Measurements from ENCODE around the gene HOXC11.

DNA sequence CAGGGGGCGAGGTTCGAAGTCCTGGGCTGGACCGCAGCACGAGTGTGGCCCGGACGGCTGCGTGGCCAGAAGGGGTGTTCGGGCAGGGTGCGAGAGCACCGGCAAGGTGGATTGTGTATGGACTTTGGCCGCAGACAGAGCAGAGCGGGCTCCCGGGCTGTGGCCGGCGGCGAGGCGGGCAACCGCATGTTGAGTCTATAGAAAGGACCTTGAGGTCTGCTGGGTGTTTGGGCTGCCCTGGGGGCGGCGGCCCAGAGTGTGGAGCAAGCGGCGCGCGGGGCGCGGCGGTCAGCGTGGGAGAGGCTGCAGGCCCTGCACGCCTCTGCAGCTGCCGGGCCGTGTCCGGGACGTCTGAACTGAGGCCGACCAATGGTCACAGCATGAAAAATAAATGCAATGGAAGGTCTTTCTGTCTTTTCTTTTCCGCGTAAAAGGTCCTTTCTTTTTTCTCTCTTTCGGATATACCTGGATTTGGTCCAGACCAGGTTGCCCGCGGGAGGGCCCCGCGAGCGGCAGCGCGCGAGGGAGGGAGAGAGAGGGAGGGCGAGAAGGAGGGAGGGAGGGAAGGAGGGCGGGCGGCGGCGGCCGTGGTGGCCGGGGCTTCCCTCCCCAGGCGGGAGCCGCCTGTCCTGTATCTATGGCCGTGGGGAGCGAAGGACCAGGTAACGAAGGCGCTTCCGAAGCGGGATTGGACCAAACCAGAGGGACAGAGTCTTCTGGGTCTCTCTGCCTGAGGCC lies 21.5 kb downstream of the HOXC11 start:
- TF ChIP-seq POLR2A (IDR thresholded peaks at IDR 0.05; ENCODE audit: low read depth, low read length) (no peak), POLR2AphosphoS5 (IDR thresholded peaks at IDR 0.05; ENCODE audit: low read depth, low read length) (no peak), PAX5 (IDR thresholded peaks at IDR 0.05; ENCODE audit: insufficient read depth, low read length, severe bottlenecking) (no peak), TAF1 (IDR thresholded peaks at IDR 0.05; ENCODE audit: low read depth, low read length) (no peak), SPI1 (IDR thresholded peaks at IDR 0.05; ENCODE audit: low read depth, low read length) (no peak), POU2F2 (IDR thresholded peaks at IDR 0.05; ENCODE audit: low read depth, low read length) (no peak)
